Right atrium auricular region (tissue), 2 donors: ENCODE results near the gene HOXB4. TPM values are rescaled to one million over a fixed set of nuclear protein-coding genes. Genes with fewer than 3 reads are reported as not detected.

ENCODE experiments used
- DNase-seq: peaks from one replicate; pipeline ENCODE4 v3.0.0-alpha.2; 2019; ENCODE audit warnings: low spot score
- H3K27ac ChIP-seq, 2 donors: fragments of 200-600 bp; sonication (generic); 1 replicate in 1 of 2; 2 replicates in 1 of 2; pipeline ENCODE4 v1.5.1; 2016 to 2019
- H3K27me3 ChIP-seq, 2 donors: fragments of 200-600 bp; sonication (generic); one replicate each; pipeline versions ENCODE4 v1.5.1 to v1.6.0; 2017 to 2019
- H3K36me3 ChIP-seq: fragments of 200-600 bp; sonication (generic); one replicate; pipeline ENCODE4 v1.5.1; 2016
- H3K4me1 ChIP-seq, 2 donors: fragments of 200-600 bp; sonication (generic); one replicate each; pipeline versions ENCODE4 v1.5.1 to v1.6.0; 2017 to 2019
- H3K4me3 ChIP-seq, 2 donors: fragments of 200-600 bp; sonication (generic); 1 replicate in 1 of 2; 2 replicates in 1 of 2; pipeline ENCODE4 v1.5.1; 2017 to 2019; ENCODE audit warnings: mild to moderate bottlenecking in 1 of 2, moderate library complexity in 1 of 2
- H3K9me3 ChIP-seq, 2 donors: fragments of 200-600 bp; sonication (generic); one replicate each; pipeline ENCODE4 v1.5.1; 2019
- CTCF ChIP-seq, 2 donors: fragments of 200-600 bp; sonication (generic); IDR thresholded peaks; one replicate each; pipeline ENCODE4 v1.5.1; 2019; ENCODE audit warnings: antibody characterized with exemption in 2 of 2
- total RNA-seq, 2 donors: library from RNA; depleted of rRNA; stranded (reverse); fragments of >200 nt; gene quantifications; one replicate each; pipeline ENCODE4 v1.1.0, GENCODE V29; 2016

Gene HOXB4
- total RNA-seq, 2 donors from 2014 or later: 0.52 to 1.0 TPM

GRCh38 chr17:48612854-48613691 is 34.9 kb upstream of the HOXB4 start:
- TF ChIP-seq CTCF (IDR thresholded peaks at IDR 0.05): no peak
- no peaks in the 10 kb centered on the region for H3K36me3 ChIP-seq
- DNase-seq: no peak
- no peaks in the 10 kb centered on the region for H3K9me3 ChIP-seq
- peaks cover 73 to 83% of the 10 kb centered on the region in 2 donors for H3K27me3 ChIP-seq
- no peak overlapping the region for H3K27ac ChIP-seq
- H3K4me3 ChIP-seq: peak overlapping the region in 1 of 2 donors; percentile 20
- peaks cover 0 to 54% of the 10 kb centered on the region in 2 donors for H3K4me1 ChIP-seq

GRCh38 chr17:48612456-48612853 is 34.3 kb upstream of the HOXB4 start:
- H3K27me3 ChIP-seq: peaks cover 72 to 83% of the 10 kb centered on the region in 2 donors
- no peaks in the 10 kb centered on the region for H3K36me3 ChIP-seq
- H3K4me3 ChIP-seq: peak overlapping the region in 1 of 2 donors; percentile 20
- H3K9me3 ChIP-seq: no peaks in the 10 kb centered on the region
- H3K4me1 ChIP-seq: peaks cover 0 to 48% of the 10 kb centered on the region in 2 donors
- H3K27ac ChIP-seq: no peak overlapping the region
- no peak for TF ChIP-seq CTCF (IDR thresholded peaks at IDR 0.05)
- DNase-seq: no peak

GRCh38 chr17:48611681-48612455 is 33.7 kb upstream of the HOXB4 start:
- peaks cover 78 to 84% of the 10 kb centered on the region in 2 donors for H3K27me3 ChIP-seq
- TF ChIP-seq CTCF (IDR thresholded peaks at IDR 0.05): no peak
- H3K36me3 ChIP-seq: no peaks in the 10 kb centered on the region
- H3K27ac ChIP-seq: no peak overlapping the region
- H3K4me3 ChIP-seq: peak overlapping the region in 1 of 2 donors; percentile 49
- no peaks in the 10 kb centered on the region for H3K9me3 ChIP-seq
- DNase-seq: no peak
- peaks cover 0 to 47% of the 10 kb centered on the region in 2 donors for H3K4me1 ChIP-seq

GRCh38 chr17:48611213-48611612 is 33.1 kb upstream of the HOXB4 start:
- Histone ChIP-seq H3K27ac (no peak overlapping the region), H3K36me3 (no peaks in the 10 kb centered on the region), H3K27me3 (peaks cover 78 to 81% of the 10 kb centered on the region in 2 donors), H3K4me3 (peak overlapping the region; percentile 15 to 49), H3K9me3 (no peaks in the 10 kb centered on the region), H3K4me1 (peaks cover 0 to 47% of the 10 kb centered on the region in 2 donors)
- no peak for TF ChIP-seq CTCF (IDR thresholded peaks at IDR 0.05)
- no peak for DNase-seq

- peaks cover 0 to 47% of the 10 kb centered on the region in 2 donors for H3K4me1 ChIP-seq
- H3K27ac ChIP-seq: peak within 1 kb of the TSS in 1 of 2 donors; percentile 10
Observed at GRCh38 chr17:48610282-48611211, 32.4 kb upstream of the HOXB4 start, which contains the start of gene HOXB7. TSS of gene HOXB7 (minus strand) at chr17:48611017. CDS start at chr17:48610918, 99 bp downstream.

More at GRCh38 chr17:48610282-48611211, 32.4 kb upstream of the HOXB4 start, which contains the start of gene HOXB7:
- peak within 1 kb of the TSS; percentile 15 to 49 for H3K4me3 ChIP-seq
- peaks cover 71 to 82% of the 10 kb centered on the region in 2 donors for H3K27me3 ChIP-seq
- no peaks in the 10 kb centered on the region for H3K9me3 ChIP-seq
- H3K36me3 ChIP-seq: no peaks in the 10 kb centered on the region
- DNase-seq: no peak
- TF ChIP-seq CTCF (IDR thresholded peaks at IDR 0.05): no peak
